ENCODE measurements around the gene ISG20.

DNA sequence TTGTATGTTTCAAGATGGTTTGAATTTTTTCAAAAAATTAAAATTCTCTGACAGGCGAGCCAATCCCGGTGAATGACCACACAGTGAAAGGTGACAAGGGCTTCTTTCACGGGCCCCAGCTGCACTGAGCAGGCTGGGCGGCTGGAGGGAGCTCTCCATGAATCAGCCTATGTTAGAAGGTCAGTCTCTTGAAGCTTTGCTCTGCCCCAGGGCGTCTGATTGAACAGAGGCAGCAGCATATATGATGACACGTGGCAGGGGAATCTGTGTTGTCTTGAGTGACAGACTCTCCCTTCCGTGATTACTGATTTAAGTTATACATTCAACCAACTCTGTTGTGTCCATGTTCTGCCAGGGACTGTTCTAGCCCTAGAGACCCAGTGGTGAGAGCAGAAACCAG, 51.5 kb downstream of the ISG20 start:
- no peak for TF ChIP-seq EP300 (IDR thresholded peaks at IDR 0.05)
- no peak for TF ChIP-seq CTCF (IDR thresholded peaks at IDR 0.05)
- TF ChIP-seq POLR2A (IDR thresholded peaks at IDR 0.05), result no peak

All from sigmoid colon (tissue), 4 donors.